Panc1 (cell line): ENCODE measurements around the gene IL1RAPL1.

Source experiments
- POLR2AphosphoS5 ChIP-seq: IDR thresholded peaks from 2 replicates; pipeline ENCODE4 v1.6.1; 2012; ENCODE audit warnings: mild to moderate bottlenecking, low read depth, low read length, moderate library complexity
- SIN3A ChIP-seq: IDR thresholded peaks from 2 replicates; pipeline ENCODE4 v1.6.1; 2012; ENCODE audit warnings: low read depth, mild to moderate bottlenecking, low read length, moderate library complexity, borderline replicate concordance; ENCODE audit not compliant: insufficient read depth
- TCF7L2 ChIP-seq: IDR thresholded peaks from 2 replicates; pipeline ENCODE4 v1.6.1; 2011; ENCODE audit warnings: mild to moderate bottlenecking, low read depth, low read length, inconsistent platforms
- TF ChIP-seq, protein P1 (sequence below): fragments of 450-650 bp; IDR thresholded peaks from 2 replicates; pipeline ENCODE4 v1.5.1; 2017; ENCODE audit warnings: mild to moderate bottlenecking
- TF ChIP-seq, protein P2 (sequence below), 2 experiments: IDR thresholded peaks; 2 replicates each; pipeline ENCODE4 v1.6.1; 2011 to 2012; ENCODE audit warnings: low read depth in 2 of 2, control low read depth in 1 of 2, low read length in 1 of 2, mild to moderate bottlenecking in 1 of 2, moderate library complexity in 1 of 2; ENCODE audit not compliant: insufficient read depth in 1 of 2

DNA sequence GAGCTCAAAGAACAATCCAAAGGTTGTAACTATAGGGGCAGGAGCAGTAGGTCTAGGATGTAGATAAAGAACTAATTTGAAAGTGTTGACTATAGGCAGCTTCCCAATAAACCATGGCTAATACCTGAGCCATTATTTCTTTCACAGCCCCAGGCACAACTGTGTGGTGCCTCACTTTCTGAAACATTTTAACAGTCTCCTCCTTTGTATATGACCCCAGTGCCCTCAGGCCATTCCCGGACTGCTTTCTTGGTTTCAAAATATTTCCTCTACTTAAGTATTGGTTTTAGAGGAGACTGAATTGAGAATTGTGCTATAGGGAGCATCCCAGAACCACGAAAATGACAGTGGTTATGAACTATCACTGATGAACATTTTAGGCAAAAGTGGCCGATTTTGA lies 728.7 kb downstream of the IL1RAPL1 start:
- TF ChIP-seq, protein P1, sequence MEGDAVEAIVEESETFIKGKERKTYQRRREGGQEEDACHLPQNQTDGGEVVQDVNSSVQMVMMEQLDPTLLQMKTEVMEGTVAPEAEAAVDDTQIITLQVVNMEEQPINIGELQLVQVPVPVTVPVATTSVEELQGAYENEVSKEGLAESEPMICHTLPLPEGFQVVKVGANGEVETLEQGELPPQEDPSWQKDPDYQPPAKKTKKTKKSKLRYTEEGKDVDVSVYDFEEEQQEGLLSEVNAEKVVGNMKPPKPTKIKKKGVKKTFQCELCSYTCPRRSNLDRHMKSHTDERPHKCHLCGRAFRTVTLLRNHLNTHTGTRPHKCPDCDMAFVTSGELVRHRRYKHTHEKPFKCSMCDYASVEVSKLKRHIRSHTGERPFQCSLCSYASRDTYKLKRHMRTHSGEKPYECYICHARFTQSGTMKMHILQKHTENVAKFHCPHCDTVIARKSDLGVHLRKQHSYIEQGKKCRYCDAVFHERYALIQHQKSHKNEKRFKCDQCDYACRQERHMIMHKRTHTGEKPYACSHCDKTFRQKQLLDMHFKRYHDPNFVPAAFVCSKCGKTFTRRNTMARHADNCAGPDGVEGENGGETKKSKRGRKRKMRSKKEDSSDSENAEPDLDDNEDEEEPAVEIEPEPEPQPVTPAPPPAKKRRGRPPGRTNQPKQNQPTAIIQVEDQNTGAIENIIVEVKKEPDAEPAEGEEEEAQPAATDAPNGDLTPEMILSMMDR, result no peak
- TF ChIP-seq POLR2AphosphoS5 (no peak), SIN3A (no peak), TCF7L2 (no peak)
- TF ChIP-seq, protein P2, sequence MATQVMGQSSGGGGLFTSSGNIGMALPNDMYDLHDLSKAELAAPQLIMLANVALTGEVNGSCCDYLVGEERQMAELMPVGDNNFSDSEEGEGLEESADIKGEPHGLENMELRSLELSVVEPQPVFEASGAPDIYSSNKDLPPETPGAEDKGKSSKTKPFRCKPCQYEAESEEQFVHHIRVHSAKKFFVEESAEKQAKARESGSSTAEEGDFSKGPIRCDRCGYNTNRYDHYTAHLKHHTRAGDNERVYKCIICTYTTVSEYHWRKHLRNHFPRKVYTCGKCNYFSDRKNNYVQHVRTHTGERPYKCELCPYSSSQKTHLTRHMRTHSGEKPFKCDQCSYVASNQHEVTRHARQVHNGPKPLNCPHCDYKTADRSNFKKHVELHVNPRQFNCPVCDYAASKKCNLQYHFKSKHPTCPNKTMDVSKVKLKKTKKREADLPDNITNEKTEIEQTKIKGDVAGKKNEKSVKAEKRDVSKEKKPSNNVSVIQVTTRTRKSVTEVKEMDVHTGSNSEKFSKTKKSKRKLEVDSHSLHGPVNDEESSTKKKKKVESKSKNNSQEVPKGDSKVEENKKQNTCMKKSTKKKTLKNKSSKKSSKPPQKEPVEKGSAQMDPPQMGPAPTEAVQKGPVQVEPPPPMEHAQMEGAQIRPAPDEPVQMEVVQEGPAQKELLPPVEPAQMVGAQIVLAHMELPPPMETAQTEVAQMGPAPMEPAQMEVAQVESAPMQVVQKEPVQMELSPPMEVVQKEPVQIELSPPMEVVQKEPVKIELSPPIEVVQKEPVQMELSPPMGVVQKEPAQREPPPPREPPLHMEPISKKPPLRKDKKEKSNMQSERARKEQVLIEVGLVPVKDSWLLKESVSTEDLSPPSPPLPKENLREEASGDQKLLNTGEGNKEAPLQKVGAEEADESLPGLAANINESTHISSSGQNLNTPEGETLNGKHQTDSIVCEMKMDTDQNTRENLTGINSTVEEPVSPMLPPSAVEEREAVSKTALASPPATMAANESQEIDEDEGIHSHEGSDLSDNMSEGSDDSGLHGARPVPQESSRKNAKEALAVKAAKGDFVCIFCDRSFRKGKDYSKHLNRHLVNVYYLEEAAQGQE (IDR thresholded peaks at IDR 0.05; ENCODE audit: insufficient read depth in 1 of 2, low read depth in 2 of 2, low read length in 1 of 2), result no peak
